Nephron progenitor cell (in vitro differentiated cells): Measurements from ENCODE around the gene CISH.

Experiments used
- DNase-seq: peaks from one replicate; pipeline ENCODE4 v3.0.0; 2021
- H3K27ac Mint-ChIP-seq: 2 replicates; pipeline ENCODE4 v1.8.0; 2021; ENCODE audit warnings: mild to moderate bottlenecking, moderate library complexity, mixed read lengths
- H3K27me3 Mint-ChIP-seq: 2 replicates; pipeline ENCODE4 v1.8.0; 2021; ENCODE audit warnings: mild to moderate bottlenecking, low read depth, mixed read lengths; ENCODE audit not compliant: poor library complexity
- H3K36me3 Mint-ChIP-seq: 2 replicates; pipeline ENCODE4 v1.8.0; 2021; ENCODE audit warnings: low read depth, mixed read lengths
- H3K4me1 Mint-ChIP-seq: 2 replicates; pipeline ENCODE4 v1.8.0; 2021; ENCODE audit warnings: mixed read lengths
- H3K4me3 Mint-ChIP-seq: 2 replicates; pipeline ENCODE4 v1.8.0; 2021; ENCODE audit warnings: mild to moderate bottlenecking, moderate library complexity, mixed read lengths
- H3K9me3 Mint-ChIP-seq: 2 replicates; pipeline ENCODE4 v1.8.0; 2021; ENCODE audit warnings: mild to moderate bottlenecking, moderate library complexity, mixed read lengths
- CTCF ChIP-seq: fragments of 200-600 bp; sonication (generic); IDR thresholded peaks from 2 replicates; pipeline ENCODE4 v1.5.0; 2021; ENCODE audit warnings: antibody characterized with exemption

CISH gene

GRCh38 chr3:50611464-50612233, at the start of gene CISH:
Gene CISH (minus strand): TSS chr3:50611774. CDS start chr3:50611650, 124 bp downstream.
- H3K27me3 Mint-ChIP-seq = peaks cover 36% of the 10 kb centered on the region
- DNase-seq = peak; percentile 98
- no peaks in the 10 kb centered on the region for H3K9me3 Mint-ChIP-seq
- TF ChIP-seq CTCF = peak; percentile 54
- peaks cover 55% of the 10 kb centered on the region for H3K4me1 Mint-ChIP-seq
- peak within 1 kb of the TSS; percentile 85 for H3K4me3 Mint-ChIP-seq
- H3K27ac Mint-ChIP-seq = peak within 1 kb of the TSS; percentile 69
- no peaks in the 10 kb centered on the region for H3K36me3 Mint-ChIP-seq

- H3K27ac Mint-ChIP-seq = no peak overlapping the region
- no peak for DNase-seq
- H3K9me3 Mint-ChIP-seq = no peaks in the 10 kb centered on the region
- no peaks in the 10 kb centered on the region for H3K36me3 Mint-ChIP-seq
- H3K27me3 Mint-ChIP-seq = peaks cover 6% of the 10 kb centered on the region
- H3K4me1 Mint-ChIP-seq = peaks cover 6% of the 10 kb centered on the region
- H3K4me3 Mint-ChIP-seq = no peak overlapping the region
- no peak for TF ChIP-seq CTCF
These were observed 48.8 kb upstream of the CISH start for GRCh38 chr3:50660386-50660785.

GRCh38 chr3:50658831-50659230, 47.3 kb upstream of the CISH start:
- no peaks in the 10 kb centered on the region for H3K9me3 Mint-ChIP-seq
- DNase-seq = no peak
- no peak overlapping the region for H3K27ac Mint-ChIP-seq
- TF ChIP-seq CTCF = no peak
- no peak overlapping the region for H3K4me3 Mint-ChIP-seq
- H3K27me3 Mint-ChIP-seq = peaks cover 6% of the 10 kb centered on the region
- H3K4me1 Mint-ChIP-seq = peaks cover 6% of the 10 kb centered on the region
- H3K36me3 Mint-ChIP-seq = no peaks in the 10 kb centered on the region

- DNase-seq = no peak
- no peak for TF ChIP-seq CTCF
- no peak overlapping the region for H3K27ac Mint-ChIP-seq
- peaks cover 6% of the 10 kb centered on the region for H3K4me1 Mint-ChIP-seq
- no peaks in the 10 kb centered on the region for H3K9me3 Mint-ChIP-seq
- H3K4me3 Mint-ChIP-seq = no peak overlapping the region
- peaks cover 9% of the 10 kb centered on the region for H3K27me3 Mint-ChIP-seq
- no peaks in the 10 kb centered on the region for H3K36me3 Mint-ChIP-seq
These were observed 46.8 kb upstream of the CISH start for GRCh38 chr3:50658416-50658815.

- H3K4me1 Mint-ChIP-seq = peaks cover 6% of the 10 kb centered on the region
- no peak for TF ChIP-seq CTCF
- H3K27me3 Mint-ChIP-seq = peaks cover 10% of the 10 kb centered on the region
- no peaks in the 10 kb centered on the region for H3K36me3 Mint-ChIP-seq
- no peaks in the 10 kb centered on the region for H3K9me3 Mint-ChIP-seq
- H3K4me3 Mint-ChIP-seq = no peak overlapping the region
- no peak for DNase-seq
- H3K27ac Mint-ChIP-seq = no peak overlapping the region
These were observed 46.2 kb upstream of the CISH start for GRCh38 chr3:50657816-50658215.

- no peak for DNase-seq
- peaks cover 10% of the 10 kb centered on the region for H3K27me3 Mint-ChIP-seq
- peaks cover 7% of the 10 kb centered on the region for H3K4me1 Mint-ChIP-seq
- no peaks in the 10 kb centered on the region for H3K9me3 Mint-ChIP-seq
- no peak overlapping the region for H3K27ac Mint-ChIP-seq
- no peak overlapping the region for H3K4me3 Mint-ChIP-seq
- no peaks in the 10 kb centered on the region for H3K36me3 Mint-ChIP-seq
- TF ChIP-seq CTCF = no peak
These were observed 45.8 kb upstream of the CISH start for GRCh38 chr3:50657407-50657806.
